Activated CD8-positive, alpha-beta memory T cell treated with anti-CD3 and anti-CD28 coated beads for 24 hours (primary cell): Measurements from ENCODE around the gene C10orf90.

Source experiments
- DNase-seq: peaks from one replicate; pipeline ENCODE4 v3.0.0-alpha.2; 2020

C10orf90 gene

DNA sequence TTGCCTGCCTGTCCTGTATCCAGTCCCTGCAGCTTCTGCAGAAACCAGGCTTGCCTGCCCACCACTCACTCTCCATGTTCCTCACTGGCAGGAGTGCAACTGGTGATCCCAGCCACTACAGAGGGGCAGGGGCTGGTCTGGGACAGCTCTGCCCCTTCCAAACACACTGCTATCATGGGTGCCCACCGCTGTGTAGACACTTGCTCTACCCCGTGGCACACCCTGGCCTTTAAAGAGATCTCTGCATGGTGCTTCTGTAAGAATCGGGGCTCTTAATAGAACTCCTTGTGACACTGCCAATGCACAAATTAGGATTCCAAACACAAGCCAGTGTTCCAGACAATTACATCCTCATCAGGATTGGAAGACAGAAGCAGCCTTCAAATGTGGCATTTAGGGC lies 41.7 kb downstream of the C10orf90 start:
- no peak for DNase-seq

DNA sequence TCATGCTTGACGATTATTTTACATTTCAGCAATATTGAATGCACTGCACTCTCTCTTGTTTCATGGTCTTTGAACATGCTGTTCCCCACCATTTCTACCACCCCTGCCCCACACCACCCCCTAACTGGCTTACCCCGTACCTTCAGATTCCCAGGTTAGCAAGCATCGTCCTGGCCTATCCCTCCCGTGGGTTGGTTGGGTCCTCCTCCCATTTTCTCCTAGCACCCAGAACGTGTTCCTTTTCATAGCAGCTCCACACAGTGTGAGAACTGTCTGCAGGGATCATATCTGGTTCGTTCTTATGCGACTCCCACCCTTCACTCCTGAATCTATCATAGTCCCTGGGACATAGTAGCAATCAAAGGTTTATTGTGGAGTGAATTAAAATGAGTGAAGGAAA lies 48.6 kb downstream of the C10orf90 start:
- DNase-seq = no peak

DNA sequence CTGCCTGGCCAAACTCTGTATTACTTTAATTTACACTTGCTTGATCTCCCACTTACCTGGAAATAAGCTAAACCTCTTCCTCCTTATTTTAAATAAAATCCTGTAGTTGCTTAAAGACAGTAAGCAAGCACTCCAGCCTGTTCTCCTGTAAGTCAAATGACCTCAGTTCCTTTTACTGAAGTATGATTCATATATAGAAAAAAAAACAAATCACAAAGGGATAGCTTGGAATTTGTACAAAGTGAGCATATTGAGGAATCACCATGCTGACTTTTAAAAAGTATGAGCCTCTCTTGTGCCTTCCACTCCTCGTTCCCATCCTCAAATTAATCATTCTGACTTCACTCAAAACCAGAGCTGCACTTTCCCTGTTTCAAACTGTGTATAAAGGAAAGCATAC lies 52.0 kb downstream of the C10orf90 start:
- DNase-seq = no peak

DNA sequence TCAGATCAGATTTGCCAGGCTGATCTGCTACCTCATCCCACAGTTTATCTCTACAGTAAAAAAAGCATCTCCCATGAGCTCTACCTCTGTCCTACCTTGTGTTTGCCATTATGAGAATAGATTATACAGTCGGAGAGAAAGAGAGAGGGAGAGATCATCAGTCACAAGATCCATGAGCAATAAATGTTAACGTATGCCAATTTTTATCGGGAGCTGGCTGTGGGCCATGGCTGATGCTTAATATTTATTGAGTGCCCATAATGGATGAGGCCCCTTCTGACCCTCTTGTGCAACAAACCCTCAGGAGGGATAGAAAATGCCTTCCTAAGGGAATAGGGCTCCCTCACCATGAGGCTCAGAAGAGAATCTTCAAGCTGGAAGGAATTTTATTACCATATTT lies 52.8 kb downstream of the C10orf90 start:
- no peak for DNase-seq

DNA sequence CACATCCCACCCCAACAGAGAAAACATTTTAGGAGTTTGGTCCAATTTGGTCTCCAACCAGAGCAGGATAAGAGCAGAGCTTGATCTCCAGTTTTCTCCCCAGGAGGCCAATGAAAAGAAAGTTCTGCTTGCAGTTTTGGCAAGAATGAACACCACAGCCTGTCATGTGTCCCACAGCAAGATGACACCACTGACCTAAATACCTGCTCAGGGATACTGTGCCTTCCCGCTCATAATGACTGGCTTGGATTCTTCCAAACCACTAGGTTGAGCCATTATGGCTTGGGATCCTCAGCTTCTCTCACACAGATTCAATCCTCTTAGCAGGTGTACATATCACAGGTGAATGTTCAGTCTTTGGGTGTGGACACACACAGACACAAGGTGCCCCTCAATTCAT lies 53.3 kb downstream of the C10orf90 start:
- DNase-seq = no peak

DNA sequence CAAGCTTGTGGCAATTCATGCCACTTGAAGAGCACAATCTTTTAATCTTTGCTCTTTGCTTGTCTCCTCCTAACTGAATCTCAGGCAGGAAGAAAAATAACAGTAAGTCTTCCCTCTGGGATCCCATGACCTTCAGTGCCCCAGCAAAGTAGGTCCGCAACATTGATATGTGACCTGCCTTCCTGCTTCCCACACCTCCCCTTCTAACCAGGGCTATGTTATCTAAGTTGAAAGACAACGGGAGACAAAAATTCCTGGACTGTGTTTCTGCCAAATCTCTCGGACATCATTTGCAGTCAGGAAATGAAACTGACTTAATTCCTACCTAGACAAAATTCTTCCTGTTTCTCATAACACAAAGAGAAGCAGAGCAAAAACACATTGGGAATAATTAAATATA lies 53.8 kb downstream of the C10orf90 start:
- no peak for DNase-seq

DNA sequence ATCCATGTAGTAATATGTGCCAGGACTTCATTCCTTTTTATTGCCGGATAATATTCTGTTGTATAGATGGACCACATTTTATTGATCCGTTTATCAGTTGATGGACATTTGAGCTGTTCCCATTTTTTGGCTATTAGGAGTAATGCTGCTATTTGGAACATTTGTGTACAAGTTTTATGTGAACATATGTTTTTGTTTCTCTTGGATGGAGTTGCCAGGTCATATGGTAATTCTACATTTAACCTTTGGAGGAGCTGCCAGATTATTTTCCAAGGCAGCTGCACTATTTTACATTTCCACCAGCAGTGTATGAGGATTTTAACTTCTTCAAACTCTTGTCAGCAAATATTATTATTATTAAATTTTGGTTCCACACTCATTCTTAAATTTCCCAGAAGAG lies 59.2 kb downstream of the C10orf90 start:
- DNase-seq = no peak

DNA sequence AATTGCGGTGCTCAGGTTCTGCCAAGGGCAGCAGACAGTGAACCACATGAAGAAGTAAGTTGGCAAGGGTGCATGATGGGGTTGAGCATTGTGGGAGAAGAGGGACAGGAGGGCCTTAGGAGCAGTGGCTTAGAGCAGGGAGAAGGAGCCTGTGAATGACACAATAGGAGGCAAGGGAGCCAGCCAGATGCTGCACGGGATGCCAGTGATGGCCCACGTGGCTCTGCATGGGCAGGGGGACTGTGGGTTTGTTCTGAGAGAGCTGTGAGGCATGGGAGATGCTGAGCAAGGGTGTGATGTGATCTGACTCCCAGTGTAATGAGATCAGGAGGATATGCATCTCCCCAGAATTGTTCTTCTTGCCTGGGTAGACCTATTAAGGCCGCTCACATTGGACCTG lies 60.9 kb downstream of the C10orf90 start:
- no peak for DNase-seq

DNA sequence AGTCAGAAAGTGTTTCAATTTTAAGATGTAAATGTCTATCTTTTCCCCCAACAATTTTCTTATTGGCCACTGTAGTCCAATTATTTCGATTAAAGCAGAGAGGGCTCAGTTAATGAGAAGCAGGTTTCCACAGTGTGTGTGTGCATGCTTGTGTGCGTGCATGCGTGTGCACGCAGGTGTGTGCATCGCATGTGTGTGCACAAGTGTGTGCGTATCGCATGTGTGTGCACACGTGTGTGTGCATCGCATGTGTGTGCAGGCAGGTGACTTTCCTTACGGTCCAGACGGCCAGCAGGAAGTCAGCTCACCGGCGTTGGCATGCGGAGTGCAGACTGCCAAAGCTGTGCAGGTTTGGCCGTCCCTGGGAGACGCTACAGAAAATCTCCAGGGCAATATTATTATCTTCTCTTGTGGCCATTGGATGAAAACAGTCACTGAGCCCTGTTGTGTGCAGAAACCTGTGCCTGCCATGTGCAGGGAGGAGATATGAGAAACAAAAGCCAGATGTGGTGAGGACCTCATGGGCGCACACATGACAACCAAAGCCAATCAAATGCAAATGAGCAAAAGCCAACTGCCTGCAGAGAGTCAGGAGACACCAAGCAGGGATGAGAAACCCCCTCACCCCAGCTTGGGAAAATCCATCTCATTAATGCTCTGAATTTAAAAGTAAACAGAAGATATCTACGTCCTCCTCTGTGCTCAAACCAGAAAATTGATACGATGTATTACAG lies 70.4 kb downstream of the C10orf90 start:
- no peak for DNase-seq

DNA sequence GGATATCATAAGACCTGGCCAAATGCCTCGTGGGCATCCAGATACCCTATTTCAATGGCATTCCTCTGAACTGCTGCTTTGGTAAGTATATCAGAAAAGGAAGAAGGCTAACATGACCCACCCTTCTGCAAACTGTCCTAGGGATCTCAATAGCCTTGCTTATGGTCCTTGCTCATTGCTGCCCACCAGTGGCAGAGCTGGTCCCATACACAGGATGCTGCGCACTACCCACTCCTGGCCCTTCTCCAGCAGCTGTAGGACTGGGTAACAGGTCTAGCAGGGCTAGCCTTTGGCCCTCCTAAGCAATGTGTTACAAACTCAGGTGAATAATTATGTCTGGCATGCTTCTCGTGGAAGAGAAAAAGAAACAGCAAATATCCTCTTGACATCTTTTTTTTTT lies 72.5 kb downstream of the C10orf90 start:
- no peak for DNase-seq

DNA sequence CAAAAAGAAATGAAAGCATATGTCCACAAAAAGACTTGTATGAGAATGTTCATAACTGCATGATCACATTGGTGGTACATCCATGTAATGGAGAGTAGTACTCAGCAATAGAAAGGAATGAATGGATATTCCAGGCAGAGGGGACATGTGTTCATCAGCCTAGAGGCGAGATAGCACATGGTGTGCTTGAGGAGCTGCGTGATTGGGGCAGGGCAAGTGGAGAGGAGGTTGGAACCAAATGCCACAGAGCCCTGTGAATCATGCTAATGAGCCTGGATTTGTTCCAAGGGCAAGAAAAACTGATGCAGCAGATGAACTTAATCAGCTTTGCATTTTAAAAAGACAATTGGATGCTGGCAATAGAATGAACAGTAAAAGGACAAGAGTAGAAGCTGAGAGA lies 73.3 kb downstream of the C10orf90 start:
- no peak for DNase-seq

DNA sequence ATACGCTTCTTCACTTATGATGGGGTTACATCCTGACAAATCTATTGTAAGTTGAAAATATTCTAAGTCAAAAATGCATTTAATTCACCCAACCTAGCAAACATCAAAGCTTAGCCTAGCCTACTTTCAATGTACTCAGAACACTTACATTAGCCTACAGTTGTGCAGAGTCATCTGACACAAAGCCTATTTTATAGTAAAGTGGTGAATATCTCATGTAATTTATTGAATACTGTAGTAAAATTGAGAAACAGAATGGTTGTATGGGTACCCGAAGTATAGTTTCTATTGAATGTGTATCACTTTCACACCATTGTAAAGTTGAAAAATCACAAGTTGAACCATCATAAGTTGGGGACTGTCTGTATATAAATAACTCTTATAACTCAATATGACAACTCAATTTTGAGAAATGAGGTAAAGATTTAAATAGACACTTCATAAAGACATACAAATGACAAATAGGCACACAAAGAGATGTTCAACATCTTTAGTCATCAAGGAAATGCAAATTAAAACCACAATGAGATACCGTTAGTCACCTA lies 73.9 kb downstream of the C10orf90 start:
- no peak for DNase-seq

DNA sequence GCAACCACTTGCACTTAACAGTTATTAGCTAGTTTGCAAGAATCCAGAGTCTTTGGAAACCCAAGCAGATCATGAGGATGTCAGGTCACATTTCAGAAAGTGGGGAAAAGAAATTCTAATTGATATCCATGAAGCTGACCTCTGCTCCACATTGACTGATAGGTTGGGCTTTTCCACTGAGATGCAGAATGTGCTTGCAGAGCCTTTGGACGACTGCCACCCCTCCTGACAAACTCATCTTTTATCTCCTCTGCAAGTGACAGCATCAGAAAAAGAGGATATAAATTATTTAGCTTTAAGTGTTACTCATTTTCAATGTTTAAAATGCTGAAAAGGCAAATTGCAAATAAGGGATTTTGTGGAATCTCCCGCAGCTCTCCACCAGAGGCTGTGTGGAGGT lies 75.3 kb downstream of the C10orf90 start:
- no peak for DNase-seq

DNA sequence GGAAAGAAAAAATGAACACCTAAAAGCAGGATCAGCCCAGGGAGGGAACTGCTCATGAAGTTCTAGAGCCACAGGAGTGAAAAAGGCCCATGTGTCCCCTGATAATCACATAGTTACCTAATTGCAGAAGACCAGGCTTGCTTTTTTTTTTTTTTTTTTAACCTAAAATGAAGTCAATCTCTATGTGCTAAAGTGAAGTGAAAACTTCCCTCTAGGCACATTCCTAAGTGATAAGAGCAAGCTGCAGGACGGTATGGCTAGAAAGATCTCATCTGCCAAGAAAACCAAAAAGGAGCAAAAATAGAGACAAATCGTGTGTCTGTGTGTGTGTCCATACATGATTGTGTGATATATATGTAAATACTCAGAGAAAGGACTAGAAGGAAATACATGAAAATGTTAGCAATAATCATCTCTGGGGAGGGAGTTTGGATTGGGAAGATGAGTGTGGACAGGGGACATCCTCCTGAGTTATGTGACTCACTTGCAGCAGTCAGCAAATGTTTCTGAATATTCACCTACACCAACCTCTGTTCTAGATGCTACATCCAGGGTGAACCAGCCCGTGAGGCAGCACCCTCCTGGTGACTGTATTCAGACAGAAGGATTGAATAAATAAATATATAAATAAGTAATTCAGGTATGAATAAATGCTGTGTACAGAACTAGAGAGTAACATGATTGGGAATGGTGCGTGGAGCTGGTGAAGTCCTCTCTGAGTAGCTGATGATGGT lies 76.4 kb downstream of the C10orf90 start:
- no peak for DNase-seq

DNA sequence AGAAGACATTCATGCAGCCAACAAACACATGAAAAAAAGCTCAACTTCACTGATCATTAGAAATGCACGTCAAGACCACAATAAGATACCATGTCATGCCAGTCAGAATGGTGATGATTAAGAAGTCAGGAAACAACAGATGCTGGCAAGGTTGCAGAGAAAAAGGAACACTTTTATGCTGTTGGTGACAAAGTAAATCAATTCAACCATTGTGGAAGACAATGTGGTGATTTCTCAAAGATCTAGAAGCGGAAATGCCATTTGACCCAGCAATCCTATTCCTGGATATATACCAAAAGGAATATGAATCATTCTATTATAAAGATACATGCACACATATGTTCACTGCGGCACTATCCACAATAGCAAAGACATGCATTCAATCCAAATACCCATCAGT lies 77.6 kb downstream of the C10orf90 start:
- DNase-seq = no peak

DNA sequence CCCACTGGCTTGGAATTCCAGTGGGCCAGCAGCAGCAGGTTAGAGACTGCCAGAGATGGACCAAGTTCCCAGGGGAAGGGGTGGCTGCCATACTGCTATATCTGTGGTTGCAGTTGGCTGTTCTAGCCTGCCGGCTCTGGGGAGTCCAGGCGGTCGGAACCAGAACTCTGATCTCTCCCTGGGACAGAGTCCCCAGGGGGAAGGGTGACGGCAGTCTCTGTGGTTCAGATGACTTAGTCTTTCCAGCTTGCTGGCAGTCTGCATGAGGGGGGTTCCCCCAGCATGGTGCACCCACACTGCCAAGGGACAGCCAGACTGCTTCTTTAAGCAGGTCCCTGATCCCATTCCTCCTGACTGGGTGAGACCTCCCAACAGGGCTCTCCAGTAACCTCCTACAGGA lies 82.5 kb downstream of the C10orf90 start:
- no peak for DNase-seq

DNA sequence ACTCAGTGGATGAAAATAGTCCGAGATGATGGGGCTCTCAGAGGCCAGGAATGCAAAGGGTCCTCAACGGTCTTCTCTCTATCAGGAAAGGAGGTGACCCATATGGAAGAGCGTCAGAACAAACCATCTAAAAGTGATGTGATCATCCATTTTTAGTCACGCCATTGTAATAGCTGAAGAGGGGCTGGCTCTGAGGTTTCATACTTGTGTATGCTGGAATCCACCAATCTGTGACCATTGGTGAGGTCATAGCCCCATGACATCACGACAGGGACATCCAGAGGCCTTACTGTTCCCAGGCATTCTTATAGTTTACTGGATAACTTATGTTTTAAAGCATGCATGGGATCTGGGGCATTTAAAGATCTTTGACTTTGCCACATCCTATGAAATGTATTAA lies 83.6 kb downstream of the C10orf90 start:
- no peak for DNase-seq

DNA sequence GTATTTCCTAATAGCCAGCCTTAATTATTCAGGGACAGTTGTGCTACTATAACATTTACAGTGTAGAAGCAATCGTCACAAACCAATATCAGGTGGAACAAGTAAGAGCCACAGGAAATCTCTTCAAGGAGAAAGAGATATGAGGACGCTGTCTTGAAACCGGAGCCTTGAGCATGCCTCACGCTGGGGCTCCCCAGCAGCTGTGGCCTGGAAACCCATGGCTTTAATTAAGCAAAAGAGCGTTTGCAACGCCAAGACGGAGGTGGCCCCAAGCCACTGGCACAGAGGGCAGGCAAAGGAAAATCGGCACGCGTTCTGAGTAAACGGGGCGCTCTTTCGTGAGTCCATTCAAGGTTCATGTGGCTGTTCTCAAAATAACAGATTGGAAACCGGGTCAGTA lies 84.4 kb downstream of the C10orf90 start:
- DNase-seq = no peak

DNA sequence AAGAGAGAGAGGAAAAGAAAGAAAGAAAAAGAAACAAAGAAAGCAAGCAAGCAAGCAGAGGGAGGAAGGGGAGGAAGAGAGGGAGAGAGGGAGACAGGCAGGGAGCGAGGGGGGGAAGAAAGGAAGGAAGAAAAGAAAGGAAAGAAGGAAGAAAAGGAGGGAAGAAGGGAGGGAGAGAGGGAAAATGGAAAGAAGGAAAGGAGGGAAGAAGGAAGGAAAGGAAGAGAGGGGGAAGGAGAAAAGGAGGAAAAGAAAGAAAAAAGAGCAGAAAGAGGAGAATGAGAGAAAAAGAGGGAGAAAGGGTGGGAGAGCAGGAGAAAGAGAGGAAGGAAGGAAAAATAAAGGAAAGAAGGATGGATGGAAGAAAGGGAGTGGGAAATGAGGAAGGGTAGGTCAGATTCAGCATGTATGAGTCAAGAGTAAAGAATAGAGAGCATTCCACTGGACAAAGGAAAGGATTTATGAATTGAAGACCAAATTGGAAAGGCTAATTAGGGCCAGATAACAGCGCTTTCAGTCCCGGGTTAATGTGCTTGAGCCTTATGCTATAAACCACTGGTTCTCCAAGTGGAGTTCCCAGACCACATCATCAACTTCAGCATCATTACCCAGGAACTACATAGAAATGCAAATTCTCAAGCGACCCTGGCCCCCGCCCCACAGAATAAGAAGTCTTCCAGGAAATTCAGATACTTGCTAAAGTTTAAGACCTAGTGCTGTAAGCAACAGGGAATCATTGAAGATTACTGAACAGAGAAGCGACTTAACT lies 85.1 kb downstream of the C10orf90 start:
- no peak for DNase-seq

DNA sequence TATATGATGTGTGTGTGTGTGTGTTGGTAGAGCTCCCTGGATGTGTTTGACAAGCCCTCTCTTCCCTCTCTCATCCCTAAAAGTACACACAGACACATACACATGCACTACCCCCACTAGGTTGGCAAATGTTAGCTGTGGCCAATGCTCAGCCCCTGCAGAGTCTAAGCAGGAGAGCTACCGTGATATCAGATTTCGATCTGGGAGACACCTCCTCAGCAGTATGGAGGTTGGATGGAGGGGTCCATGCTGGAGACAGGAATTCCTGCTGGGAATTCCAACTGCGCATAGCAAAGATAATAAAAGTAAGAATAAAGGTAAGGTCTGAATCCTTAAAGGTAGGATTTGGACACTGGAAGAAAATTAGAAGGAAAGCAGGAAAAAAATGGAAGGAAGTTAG lies 85.7 kb downstream of the C10orf90 start:
- no peak for DNase-seq

DNA sequence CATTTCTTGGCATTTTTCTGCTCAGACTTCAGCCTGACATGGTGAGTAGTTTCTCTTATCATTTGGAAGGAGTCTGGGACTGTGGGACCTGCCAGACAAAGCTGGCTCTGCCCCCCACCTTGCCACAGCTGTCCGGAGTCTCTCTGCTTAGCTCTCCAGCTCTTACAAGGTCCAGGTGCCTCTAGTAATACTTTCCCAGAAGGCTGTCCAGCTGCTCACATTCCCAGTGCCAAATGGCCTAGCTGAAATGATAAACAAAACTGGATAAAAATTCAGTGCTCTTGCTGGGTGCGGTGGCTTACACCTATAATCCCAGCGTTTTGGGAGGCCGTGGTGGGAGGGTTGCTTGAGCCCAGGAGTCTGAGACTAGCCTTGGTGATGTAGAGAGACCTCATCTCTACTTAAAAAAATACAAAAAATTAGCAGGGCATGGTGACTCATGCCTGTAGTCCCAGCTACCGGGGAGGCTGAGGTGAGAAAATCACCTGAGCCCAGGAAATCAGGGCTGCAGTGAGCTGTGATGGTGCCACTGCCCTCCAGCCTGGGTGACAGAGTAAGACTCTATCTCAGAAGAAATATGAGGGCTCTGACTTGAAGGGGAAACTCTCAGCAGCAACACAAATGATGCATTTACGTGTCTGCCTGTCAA lies 86.8 kb downstream of the C10orf90 start:
- DNase-seq = no peak

DNA sequence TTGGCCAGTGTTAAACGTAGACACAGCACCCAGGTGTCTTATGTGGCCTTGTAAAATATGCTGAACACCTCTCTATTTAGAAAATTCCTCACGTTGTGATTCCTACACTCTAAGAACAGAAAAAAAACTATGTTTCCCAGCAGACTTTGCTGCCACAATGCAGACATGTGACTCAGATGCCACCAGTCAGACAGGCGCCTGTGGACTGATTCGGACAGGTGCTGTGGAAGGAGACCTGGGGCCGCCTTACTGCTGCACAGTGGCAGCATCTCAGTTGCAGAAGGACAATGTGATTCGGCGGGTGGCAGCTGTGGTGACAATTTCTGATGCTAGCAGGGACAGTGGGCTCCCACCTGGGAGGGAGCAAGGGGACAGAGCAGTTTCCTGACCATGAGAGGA lies 88.8 kb downstream of the C10orf90 start:
- DNase-seq = no peak
